GM12891 (cell line): ENCODE measurements around the gene CD4.

Experiments
- PAX5 ChIP-seq: IDR thresholded peaks from 2 replicates; pipeline ENCODE4 v1.6.1; 2011; ENCODE audit warnings: low read length, moderate library complexity, mild to moderate bottlenecking; ENCODE audit not compliant: insufficient read depth, severe bottlenecking
- POLR2A ChIP-seq: IDR thresholded peaks from 2 replicates; pipeline ENCODE4 v1.6.1; 2011; ENCODE audit warnings: low read depth, low read length, control low read depth
- POLR2AphosphoS5 ChIP-seq: IDR thresholded peaks from 2 replicates; pipeline ENCODE4 v1.6.1; 2011; ENCODE audit warnings: low read depth, low read length, control low read depth
- POU2F2 ChIP-seq: IDR thresholded peaks from 2 replicates; pipeline ENCODE4 v1.6.1; 2011; ENCODE audit warnings: low read depth, mild to moderate bottlenecking, control low read depth, low read length, moderate library complexity
- SPI1 ChIP-seq: IDR thresholded peaks from 2 replicates; pipeline ENCODE4 v1.6.1; 2011; ENCODE audit warnings: low read depth, low read length, control low read depth
- TAF1 ChIP-seq: IDR thresholded peaks from 2 replicates; pipeline ENCODE4 v1.6.1; 2011; ENCODE audit warnings: low read depth, low read length, control low read depth

GRCh38 chr12:6757028-6757690 is 32.2 kb upstream of the CD4 start:
- TF ChIP-seq SPI1, result no peak
- TF ChIP-seq POLR2AphosphoS5, result no peak
- TF ChIP-seq POLR2A, result no peak
- no peak for TF ChIP-seq TAF1
- TF ChIP-seq PAX5, result no peak
- TF ChIP-seq POU2F2, result no peak
